Stimulated activated CD8-positive, alpha-beta memory T cell treated with anti-CD3 and anti-CD28 coated beads, Interleukin-4, amount 100 ng/mL, for 4 hours (primary cell): ENCODE results near the gene ZNF316.

Experiments
- DNase-seq, 2 donors: peaks; one replicate each; pipeline ENCODE4 v3.0.0-alpha.2; 2020; ENCODE audit warnings: low read depth in 2 of 2, low spot score in 1 of 2

Gene ZNF316

GRCh38 chr7:6680146-6680545 is 43.0 kb downstream of the ZNF316 start:
- no peak for DNase-seq

- no peak for DNase-seq
Observed at GRCh38 chr7:6691103-6691502, 54.0 kb downstream of the ZNF316 start.

- no peak for DNase-seq
Observed at GRCh38 chr7:6691609-6692106, 54.5 kb downstream of the ZNF316 start.

GRCh38 chr7:6700793-6701192 is 63.7 kb downstream of the ZNF316 start:
- no peak for DNase-seq

- DNase-seq = no peak
Observed at GRCh38 chr7:6701860-6702259, 64.7 kb downstream of the ZNF316 start.
